Measurements from ENCODE around the gene IKBKG. TPM values are rescaled to one million over a fixed set of nuclear protein-coding genes. Genes with fewer than 3 reads are reported as not detected.

Gene IKBKG
- total and polyA plus RNA-seq, 2 of the 13 experiments (the other 11 are each of a cell fraction or from before 2014, with no cell fraction given), result 30.6 to 44.3 TPM

DNA sequence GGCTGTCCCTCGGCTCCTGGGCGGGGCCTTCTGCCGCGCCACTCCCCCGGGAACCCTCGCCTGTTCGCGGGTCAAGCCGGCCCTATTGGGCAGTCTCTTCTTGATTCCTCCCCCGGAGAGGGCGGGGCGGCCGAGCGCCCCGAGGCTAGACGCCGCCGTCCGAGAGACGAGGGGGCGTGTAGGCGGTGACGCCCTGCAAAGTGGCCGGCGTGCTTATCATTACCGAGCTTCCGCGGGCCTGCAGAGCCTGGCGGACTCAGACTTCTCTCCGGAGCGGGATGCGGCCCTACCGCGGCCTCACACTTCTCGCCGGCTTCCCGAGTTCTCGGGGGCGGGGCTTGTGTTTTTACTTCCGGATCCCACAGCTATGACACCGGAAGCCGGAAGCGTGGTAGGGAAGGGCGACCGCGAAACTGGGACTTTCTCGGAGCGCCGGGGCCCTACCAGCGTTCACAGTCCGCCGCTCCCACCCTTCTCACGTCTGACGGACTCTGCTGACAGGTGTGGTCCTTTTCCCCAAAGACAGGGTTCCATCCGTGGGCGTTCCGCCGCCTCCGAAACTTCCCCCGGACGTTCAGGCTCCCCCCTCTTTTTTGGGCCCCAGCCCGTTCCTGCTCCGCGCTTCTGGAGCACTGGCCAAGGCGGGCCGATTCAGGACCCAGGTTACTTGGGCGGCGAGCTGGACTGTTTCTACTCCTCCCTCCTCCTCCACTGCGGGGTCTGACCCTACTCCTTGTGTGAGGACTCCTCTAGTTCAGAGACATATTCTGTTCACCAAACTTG, at the start of gene IKBKG (continued):
- TF ChIP-seq, protein P1, sequence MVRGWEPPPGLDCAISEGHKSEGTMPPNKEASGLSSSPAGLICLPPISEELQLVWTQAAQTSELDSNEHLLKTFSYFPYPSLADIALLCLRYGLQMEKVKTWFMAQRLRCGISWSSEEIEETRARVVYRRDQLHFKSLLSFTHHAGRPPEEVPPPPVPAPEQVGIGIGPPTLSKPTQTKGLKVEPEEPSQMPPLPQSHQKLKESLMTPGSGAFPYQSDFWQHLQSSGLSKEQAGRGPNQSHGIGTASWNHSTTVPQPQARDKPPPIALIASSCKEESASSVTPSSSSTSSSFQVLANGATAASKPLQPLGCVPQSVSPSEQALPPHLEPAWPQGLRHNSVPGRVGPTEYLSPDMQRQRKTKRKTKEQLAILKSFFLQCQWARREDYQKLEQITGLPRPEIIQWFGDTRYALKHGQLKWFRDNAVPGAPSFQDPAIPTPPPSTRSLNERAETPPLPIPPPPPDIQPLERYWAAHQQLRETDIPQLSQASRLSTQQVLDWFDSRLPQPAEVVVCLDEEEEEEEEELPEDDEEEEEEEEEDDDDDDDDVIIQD (CRISPR knock-in tag; IDR thresholded peaks at IDR 0.05; ENCODE audit: low read depth), result no peak
- no peak; the same call in 1 of the 2 replicates for TF ChIP-seq ZNF446 (CRISPR knock-in tag; IDR thresholded peaks at IDR 0.05)
- TF ChIP-seq, protein P2, sequence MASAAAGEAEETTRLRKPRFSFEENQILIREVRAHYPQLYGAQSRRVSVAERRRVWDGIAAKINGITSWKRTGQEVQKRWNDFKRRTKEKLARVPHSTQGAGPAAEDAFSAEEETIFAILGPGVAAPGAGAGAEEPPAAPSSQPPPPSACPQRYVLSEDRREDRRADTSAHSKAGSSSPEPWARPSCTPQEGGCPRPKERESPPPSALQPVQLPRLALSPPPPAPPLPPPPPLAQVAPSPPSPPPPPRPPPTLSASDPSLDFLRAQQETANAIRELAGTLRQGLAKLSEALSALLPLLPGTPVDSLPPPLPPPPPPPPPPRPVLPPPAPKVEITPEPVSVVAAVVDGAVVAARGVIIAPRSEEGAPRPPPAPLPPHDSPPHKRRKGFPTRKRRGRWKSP (CRISPR knock-in tag; IDR thresholded peaks at IDR 0.05), result no peak
- TF ChIP-seq ATAD3A (CRISPR knock-in tag; IDR thresholded peaks at IDR 0.05), result no peak
- TF ChIP-seq, protein P3, sequence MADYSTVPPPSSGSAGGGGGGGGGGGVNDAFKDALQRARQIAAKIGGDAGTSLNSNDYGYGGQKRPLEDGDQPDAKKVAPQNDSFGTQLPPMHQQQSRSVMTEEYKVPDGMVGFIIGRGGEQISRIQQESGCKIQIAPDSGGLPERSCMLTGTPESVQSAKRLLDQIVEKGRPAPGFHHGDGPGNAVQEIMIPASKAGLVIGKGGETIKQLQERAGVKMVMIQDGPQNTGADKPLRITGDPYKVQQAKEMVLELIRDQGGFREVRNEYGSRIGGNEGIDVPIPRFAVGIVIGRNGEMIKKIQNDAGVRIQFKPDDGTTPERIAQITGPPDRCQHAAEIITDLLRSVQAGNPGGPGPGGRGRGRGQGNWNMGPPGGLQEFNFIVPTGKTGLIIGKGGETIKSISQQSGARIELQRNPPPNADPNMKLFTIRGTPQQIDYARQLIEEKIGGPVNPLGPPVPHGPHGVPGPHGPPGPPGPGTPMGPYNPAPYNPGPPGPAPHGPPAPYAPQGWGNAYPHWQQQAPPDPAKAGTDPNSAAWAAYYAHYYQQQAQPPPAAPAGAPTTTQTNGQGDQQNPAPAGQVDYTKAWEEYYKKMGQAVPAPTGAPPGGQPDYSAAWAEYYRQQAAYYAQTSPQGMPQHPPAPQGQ (CRISPR knock-in tag; IDR thresholded peaks at IDR 0.05; ENCODE audit: borderline replicate concordance), result no peak
- TF ChIP-seq ELF1 (CRISPR knock-in tag; IDR thresholded peaks at IDR 0.05), result peak; percentile 93
- no peak for TF ChIP-seq LCORL (IDR thresholded peaks at IDR 0.05)
- 0 out of 2 replicates have a peak, but pooled peaks have one; percentile 30 for TF ChIP-seq LCORL (CRISPR knock-in tag; IDR thresholded peaks at IDR 0.05)
- TF ChIP-seq PITX1 (CRISPR knock-in tag; IDR thresholded peaks at IDR 0.05), result no peak; the same call in 1 of the 2 replicates
- TF ChIP-seq, protein P4, sequence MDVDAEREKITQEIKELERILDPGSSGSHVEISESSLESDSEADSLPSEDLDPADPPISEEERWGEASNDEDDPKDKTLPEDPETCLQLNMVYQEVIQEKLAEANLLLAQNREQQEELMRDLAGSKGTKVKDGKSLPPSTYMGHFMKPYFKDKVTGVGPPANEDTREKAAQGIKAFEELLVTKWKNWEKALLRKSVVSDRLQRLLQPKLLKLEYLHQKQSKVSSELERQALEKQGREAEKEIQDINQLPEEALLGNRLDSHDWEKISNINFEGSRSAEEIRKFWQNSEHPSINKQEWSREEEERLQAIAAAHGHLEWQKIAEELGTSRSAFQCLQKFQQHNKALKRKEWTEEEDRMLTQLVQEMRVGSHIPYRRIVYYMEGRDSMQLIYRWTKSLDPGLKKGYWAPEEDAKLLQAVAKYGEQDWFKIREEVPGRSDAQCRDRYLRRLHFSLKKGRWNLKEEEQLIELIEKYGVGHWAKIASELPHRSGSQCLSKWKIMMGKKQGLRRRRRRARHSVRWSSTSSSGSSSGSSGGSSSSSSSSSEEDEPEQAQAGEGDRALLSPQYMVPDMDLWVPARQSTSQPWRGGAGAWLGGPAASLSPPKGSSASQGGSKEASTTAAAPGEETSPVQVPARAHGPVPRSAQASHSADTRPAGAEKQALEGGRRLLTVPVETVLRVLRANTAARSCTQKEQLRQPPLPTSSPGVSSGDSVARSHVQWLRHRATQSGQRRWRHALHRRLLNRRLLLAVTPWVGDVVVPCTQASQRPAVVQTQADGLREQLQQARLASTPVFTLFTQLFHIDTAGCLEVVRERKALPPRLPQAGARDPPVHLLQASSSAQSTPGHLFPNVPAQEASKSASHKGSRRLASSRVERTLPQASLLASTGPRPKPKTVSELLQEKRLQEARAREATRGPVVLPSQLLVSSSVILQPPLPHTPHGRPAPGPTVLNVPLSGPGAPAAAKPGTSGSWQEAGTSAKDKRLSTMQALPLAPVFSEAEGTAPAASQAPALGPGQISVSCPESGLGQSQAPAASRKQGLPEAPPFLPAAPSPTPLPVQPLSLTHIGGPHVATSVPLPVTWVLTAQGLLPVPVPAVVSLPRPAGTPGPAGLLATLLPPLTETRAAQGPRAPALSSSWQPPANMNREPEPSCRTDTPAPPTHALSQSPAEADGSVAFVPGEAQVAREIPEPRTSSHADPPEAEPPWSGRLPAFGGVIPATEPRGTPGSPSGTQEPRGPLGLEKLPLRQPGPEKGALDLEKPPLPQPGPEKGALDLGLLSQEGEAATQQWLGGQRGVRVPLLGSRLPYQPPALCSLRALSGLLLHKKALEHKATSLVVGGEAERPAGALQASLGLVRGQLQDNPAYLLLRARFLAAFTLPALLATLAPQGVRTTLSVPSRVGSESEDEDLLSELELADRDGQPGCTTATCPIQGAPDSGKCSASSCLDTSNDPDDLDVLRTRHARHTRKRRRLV (CRISPR knock-in tag; IDR thresholded peaks at IDR 0.05), result no peak
- no peak for TF ChIP-seq ZKSCAN8 (CRISPR knock-in tag; IDR thresholded peaks at IDR 0.05; ENCODE audit: borderline replicate concordance)
- TF ChIP-seq, protein P5, sequence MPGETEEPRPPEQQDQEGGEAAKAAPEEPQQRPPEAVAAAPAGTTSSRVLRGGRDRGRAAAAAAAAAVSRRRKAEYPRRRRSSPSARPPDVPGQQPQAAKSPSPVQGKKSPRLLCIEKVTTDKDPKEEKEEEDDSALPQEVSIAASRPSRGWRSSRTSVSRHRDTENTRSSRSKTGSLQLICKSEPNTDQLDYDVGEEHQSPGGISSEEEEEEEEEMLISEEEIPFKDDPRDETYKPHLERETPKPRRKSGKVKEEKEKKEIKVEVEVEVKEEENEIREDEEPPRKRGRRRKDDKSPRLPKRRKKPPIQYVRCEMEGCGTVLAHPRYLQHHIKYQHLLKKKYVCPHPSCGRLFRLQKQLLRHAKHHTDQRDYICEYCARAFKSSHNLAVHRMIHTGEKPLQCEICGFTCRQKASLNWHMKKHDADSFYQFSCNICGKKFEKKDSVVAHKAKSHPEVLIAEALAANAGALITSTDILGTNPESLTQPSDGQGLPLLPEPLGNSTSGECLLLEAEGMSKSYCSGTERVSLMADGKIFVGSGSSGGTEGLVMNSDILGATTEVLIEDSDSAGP (CRISPR knock-in tag; IDR thresholded peaks at IDR 0.05; ENCODE audit: borderline replicate concordance), result peak; percentile 20; the same call in 1 of the 2 replicates
- no peak for TF ChIP-seq ZNF484 (CRISPR knock-in tag; IDR thresholded peaks at IDR 0.05; ENCODE audit: borderline replicate concordance, low read depth)
- peak; percentile 87 for TF ChIP-seq RBM22 (optimal IDR thresholded peaks at IDR 0.05; ENCODE audit: low read length)
- no peak for TF ChIP-seq ZNF709 (CRISPR knock-in tag; IDR thresholded peaks at IDR 0.05)
